ENCODE measurements around the gene USP35. TPM values are rescaled to one million over a fixed set of nuclear protein-coding genes. Genes with fewer than 3 reads are reported as not detected.

USP35 gene
- total and polyA plus RNA-seq, 12 donors, result 13.6 to 75.9 (median 32.1) TPM

DNA sequence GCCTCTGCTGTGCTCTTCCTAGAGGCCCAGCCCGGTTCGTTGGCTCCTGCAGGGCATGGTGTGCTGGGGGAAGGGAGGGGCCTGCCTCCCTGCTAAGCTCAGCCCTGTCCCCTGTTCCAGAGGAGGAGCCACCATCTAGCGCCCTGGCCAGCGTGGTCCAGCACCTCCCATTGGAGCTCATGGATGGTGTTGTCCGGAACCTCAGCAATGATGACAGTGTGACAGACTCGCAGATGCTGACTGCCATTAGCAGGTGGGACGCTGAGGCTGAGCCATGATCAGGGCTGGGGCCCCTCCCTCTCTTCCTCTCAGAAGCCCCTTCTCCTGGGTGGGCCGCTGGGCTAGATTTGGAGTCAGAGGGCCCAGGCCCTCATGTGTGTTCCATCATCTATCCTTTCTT is 9.1 kb downstream of the USP35 start:
- no peaks in the 10 kb centered on the region for H3K9me3 ChIP-seq (replicated peaks in 1 of 3)
- TF ChIP-seq POLR2A (IDR thresholded peaks at IDR 0.05) (no peak), CTCF (IDR thresholded peaks at IDR 0.05) (no peak)
- intact Hi-C loops (cut with DNase I), result loop anchor here in 1 of 2 donors (10.0 kb wide), 1 partner anchor 123 kb away; the partner anchor contains the start of gene NDUFC2
- H3K27me3 ChIP-seq, result no peaks in the 10 kb centered on the region
- H3K36me3 ChIP-seq (replicated peaks in 1 of 2), result peaks cover 0 to 55% of the 10 kb centered on the region in 2 donors
- peaks cover 0 to 14% of the 10 kb centered on the region in 2 donors for H3K4me1 ChIP-seq (replicated peaks in 1 of 2)
- peak overlapping the region in 1 of 5 donors; percentile 20 for H3K27ac ChIP-seq
- WGBS, 4 donors, result 89 to 92% (median 90%) methylated on average over 6 to 8 of the region's 8 CpGs; no CpG with 5 or more reads in 1 of the 4 donors
- DNase-seq, result peak in 2 of 7 donors; percentile 4 to 20
- H3K4me3 ChIP-seq, result no peak overlapping the region

- no peak overlapping the region for H3K4me3 ChIP-seq
- H3K36me3 ChIP-seq (replicated peaks in 1 of 2), result peaks cover 0 to 55% of the 10 kb centered on the region in 2 donors
- H3K4me1 ChIP-seq (replicated peaks in 1 of 2), result peaks cover 0 to 12% of the 10 kb centered on the region in 2 donors
- DNase-seq, result peak in 1 of 7 donors; percentile 3
- TF ChIP-seq POLR2A (IDR thresholded peaks at IDR 0.05), result no peak
- WGBS, 4 donors, result 93 to 98% (median 95%) methylated on average over 4 to 6 of the region's 6 CpGs
- intact Hi-C loops (cut with DNase I), result loop anchor here in 1 of 2 donors (10.0 kb wide), 1 partner anchor 124 kb away; the partner anchor contains the start of gene NDUFC2
- no peaks in the 10 kb centered on the region for H3K27me3 ChIP-seq
- H3K27ac ChIP-seq, result no peak overlapping the region
- H3K9me3 ChIP-seq (replicated peaks in 1 of 3), result no peaks in the 10 kb centered on the region
Measured at GRCh38 chr11:78199015-78199652, 10.4 kb downstream of the USP35 start.

DNA sequence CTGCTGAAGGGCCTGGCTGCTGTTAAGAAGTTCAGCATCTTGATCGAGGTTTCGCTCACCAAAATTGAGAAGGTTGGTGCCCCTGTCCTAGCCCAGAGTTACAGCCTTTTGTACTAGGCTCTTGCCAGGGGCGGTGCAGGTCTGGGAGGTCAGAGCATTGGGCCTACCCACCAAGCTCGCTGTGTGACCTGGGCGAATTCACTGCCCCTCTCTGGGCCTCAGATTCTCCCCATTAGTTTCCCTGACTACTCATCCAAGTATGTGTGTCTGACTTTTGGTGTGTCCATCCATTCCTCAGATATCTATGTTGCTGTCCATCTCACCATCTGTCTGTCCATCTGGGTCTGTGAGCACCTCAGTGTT is 10.9 kb downstream of the USP35 start:
- Histone ChIP-seq H3K36me3 (replicated peaks in 1 of 2) (peaks cover 0 to 55% of the 10 kb centered on the region in 2 donors), H3K4me3 (no peak overlapping the region), H3K27me3 (no peaks in the 10 kb centered on the region), H3K27ac (no peak overlapping the region), H3K9me3 (replicated peaks in 1 of 3) (no peaks in the 10 kb centered on the region), H3K4me1 (replicated peaks in 1 of 2) (peaks cover 0 to 8% of the 10 kb centered on the region in 2 donors)
- TF ChIP-seq CTCF (IDR thresholded peaks at IDR 0.05), result no peak
- TF ChIP-seq POLR2A (IDR thresholded peaks at IDR 0.05), result no peak
- WGBS, 4 donors, result 78 to 97% (median 96%) methylated on average over 5 of the region's 5 CpGs; no CpG with 5 or more reads in 1 of the 4 donors
- intact Hi-C loops (cut with DNase I), result loop anchor here in 1 of 2 donors (10.0 kb wide), 1 partner anchor 125 kb away; the partner anchor contains the start of gene NDUFC2
- peak in 1 of 7 donors; percentile 2 for DNase-seq

DNA sequence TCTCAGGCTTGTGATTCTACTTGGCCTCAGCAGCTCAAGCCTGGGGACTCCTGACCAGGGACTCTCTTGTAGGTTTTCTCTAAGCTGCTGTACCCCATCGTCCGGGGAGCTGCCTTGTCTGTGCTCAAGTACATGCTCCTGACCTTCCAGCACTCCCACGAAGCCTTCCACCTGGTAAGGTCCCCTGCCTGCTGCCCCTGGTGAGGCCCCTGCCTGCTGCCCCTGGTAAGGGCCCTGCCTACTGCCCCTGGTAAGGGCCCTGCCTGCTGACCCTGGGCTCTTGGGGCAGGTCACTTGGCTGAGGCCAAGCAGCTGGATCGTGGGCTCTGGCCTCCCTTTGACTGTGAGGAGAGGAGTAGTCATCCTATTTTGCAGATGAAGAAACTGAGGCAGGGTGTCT is 11.3 kb downstream of the USP35 start:
- H3K36me3 ChIP-seq (replicated peaks in 1 of 2), result peaks cover 0 to 55% of the 10 kb centered on the region in 2 donors
- no peaks in the 10 kb centered on the region for H3K27me3 ChIP-seq
- intact Hi-C loops (cut with DNase I), result no loop called here
- no peaks in the 10 kb centered on the region for H3K9me3 ChIP-seq (replicated peaks in 1 of 3)
- H3K4me1 ChIP-seq (replicated peaks in 1 of 2), result peaks cover 0 to 3% of the 10 kb centered on the region in 2 donors
- 73 to 94% (median 82%) methylated on average over 3 to 4 of the region's 4 CpGs; no CpG with 5 or more reads in 1 of the 4 donors for WGBS, 4 donors
- H3K27ac ChIP-seq, result no peak overlapping the region
- TF ChIP-seq CTCF (IDR thresholded peaks at IDR 0.05) (no peak), POLR2A (IDR thresholded peaks at IDR 0.05) (no peak)
- DNase-seq, result peak in 2 of 7 donors; percentile 2 to 10
- no peak overlapping the region for H3K4me3 ChIP-seq

All from adrenal gland (tissue), 12 donors.